ENCODE data around the gene PHF20. TPM values are rescaled to one million over a fixed set of nuclear protein-coding genes. Genes with fewer than 3 reads are reported as not detected.

PHF20 gene
- total and polyA plus RNA-seq, 3 donors from 2014 or later: 59.8 to 108 (median 76.1) TPM

GRCh38 chr20:35909796-35910195 lies 138.0 kb downstream of the PHF20 start:
- Histone ChIP-seq H3K9me3 (no peaks in the 10 kb centered on the region), H3K4me1 (peaks cover 12% of the 10 kb centered on the region), H3K4me3 (no peak overlapping the region), H3K27ac (no peak overlapping the region), H3K36me3 (ENCODE audit: low read depth, missing control alignments) (no peaks in the 10 kb centered on the region), H3K27me3 (no peaks in the 10 kb centered on the region)
- intact Hi-C loops (cut with DNase I; ENCODE audit: low total_unique reads): no loop called here
- TF ChIP-seq POLR2A (IDR thresholded peaks at IDR 0.05) (no peak), CTCF (IDR thresholded peaks at IDR 0.05) (no peak)
- WGBS, 2 donors: 96 to 100% methylated on average over 1 of the region's 1 CpG
- DNase-seq: no peak

GRCh38 chr20:35910254-35910653 lies 138.4 kb downstream of the PHF20 start:
- Histone ChIP-seq H3K27ac (no peak overlapping the region), H3K4me1 (peaks cover 12% of the 10 kb centered on the region), H3K9me3 (no peaks in the 10 kb centered on the region), H3K36me3 (ENCODE audit: low read depth, missing control alignments) (no peaks in the 10 kb centered on the region), H3K4me3 (no peak overlapping the region), H3K27me3 (no peaks in the 10 kb centered on the region)
- no peak for TF ChIP-seq POLR2A (IDR thresholded peaks at IDR 0.05)
- TF ChIP-seq CTCF (IDR thresholded peaks at IDR 0.05): no peak
- intact Hi-C loops (cut with DNase I; ENCODE audit: low total_unique reads): no loop called here
- DNase-seq: no peak
- WGBS, 2 donors: 89 to 98% methylated on average over 3 of the region's 3 CpGs

- Histone ChIP-seq H3K27me3 (no peaks in the 10 kb centered on the region), H3K36me3 (ENCODE audit: low read depth, missing control alignments) (no peaks in the 10 kb centered on the region), H3K4me1 (peaks cover 1% of the 10 kb centered on the region), H3K27ac (no peak overlapping the region), H3K4me3 (no peak overlapping the region), H3K9me3 (no peaks in the 10 kb centered on the region)
- DNase-seq: no peak
- no peak for TF ChIP-seq CTCF (IDR thresholded peaks at IDR 0.05)
- TF ChIP-seq POLR2A (IDR thresholded peaks at IDR 0.05): no peak
- WGBS, 2 donors: 85 to 94% methylated on average over 4 of the region's 4 CpGs
- intact Hi-C loops (cut with DNase I; ENCODE audit: low total_unique reads): no loop called here
Measured at GRCh38 chr20:35912881-35913280, 141.1 kb downstream of the PHF20 start.

- H3K9me3 ChIP-seq: no peaks in the 10 kb centered on the region
- DNase-seq: no peak
- intact Hi-C loops (cut with DNase I; ENCODE audit: low total_unique reads): no loop called here
- no peak overlapping the region for H3K4me3 ChIP-seq
- H3K27ac ChIP-seq: no peak overlapping the region
- TF ChIP-seq CTCF (IDR thresholded peaks at IDR 0.05) (no peak), POLR2A (IDR thresholded peaks at IDR 0.05) (no peak)
- no peaks in the 10 kb centered on the region for H3K4me1 ChIP-seq
- H3K36me3 ChIP-seq (ENCODE audit: low read depth, missing control alignments): no peaks in the 10 kb centered on the region
- no peaks in the 10 kb centered on the region for H3K27me3 ChIP-seq
- 53 to 75% methylated on average over 3 of the region's 3 CpGs for whole genome bisulfite sequencing, 2 donors
Measured at GRCh38 chr20:35917077-35917476, 145.3 kb downstream of the PHF20 start.

- H3K4me3 ChIP-seq: no peak overlapping the region
- no peaks in the 10 kb centered on the region for H3K36me3 ChIP-seq (ENCODE audit: low read depth, missing control alignments)
- no peaks in the 10 kb centered on the region for H3K4me1 ChIP-seq
- no peak for DNase-seq
- H3K27ac ChIP-seq: no peak overlapping the region
- WGBS, 2 donors: 100% methylated on average over 1 of the region's 1 CpG
- intact Hi-C loops (cut with DNase I; ENCODE audit: low total_unique reads): no loop called here
- no peaks in the 10 kb centered on the region for H3K27me3 ChIP-seq
- TF ChIP-seq POLR2A (IDR thresholded peaks at IDR 0.05) (no peak), CTCF (IDR thresholded peaks at IDR 0.05) (no peak)
- no peaks in the 10 kb centered on the region for H3K9me3 ChIP-seq
Measured at GRCh38 chr20:35918021-35918420, 146.2 kb downstream of the PHF20 start.
